SK-MEL-5 (cell line): ENCODE measurements around the gene REV3L. TPM values are rescaled to one million over a fixed set of nuclear protein-coding genes. Genes with fewer than 3 reads are reported as not detected.

ENCODE experiments used
- DNase-seq: peaks from one replicate; pipeline ENCODE4 v3.0.0-alpha.2; 2016; ENCODE audit warnings: low read depth, low spot score
- in situ Hi-C: cut with HindIII; loops from 2 replicates; pipeline ENCODE4 v1.10.0; 2016; ENCODE audit warnings: low sequenced_read_pairs, high pct_unique_total_duplicates, low pct_unique_long_range_greater_than_20kb
- total RNA-seq: library from RNA; depleted of rRNA; stranded (reverse); fragments of >200 nt; shearing (Covaris generic); gene quantifications from 2 replicates; pipeline ENCODE4 v1.2.3, GENCODE V29; 2014

The REV3L gene
- total RNA-seq, 1 experiment from 2014 or later, result 41.2 TPM

DNA sequence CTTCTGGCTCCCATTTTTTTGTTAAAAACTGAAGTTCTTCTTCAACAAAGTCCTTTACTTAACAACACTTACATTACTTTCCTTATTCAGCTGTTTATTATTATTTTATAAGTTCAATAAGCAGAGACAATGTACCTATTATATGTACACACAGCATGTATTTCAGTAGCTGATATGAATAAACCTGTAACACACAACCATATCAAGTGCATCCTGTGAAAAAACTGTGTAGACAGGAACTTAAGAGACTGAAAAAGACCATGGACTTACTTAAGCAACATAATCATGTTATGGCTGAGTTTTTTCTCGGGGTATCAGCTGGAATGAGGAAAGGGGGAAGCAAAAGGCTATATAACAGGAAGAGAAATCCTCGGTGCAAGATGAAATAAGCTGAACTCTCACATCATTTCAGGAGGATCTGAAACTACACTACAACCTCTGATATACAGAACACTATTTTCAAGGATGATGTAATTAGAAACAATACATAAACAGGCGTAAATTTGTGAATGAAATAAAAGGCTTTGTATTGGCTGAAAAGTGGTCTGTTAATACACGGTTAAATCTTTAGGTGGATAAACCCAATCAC lies 70.9 kb downstream of the REV3L start:
- DNase-seq, result no peak
- in situ Hi-C loops, result no loop called here

DNA sequence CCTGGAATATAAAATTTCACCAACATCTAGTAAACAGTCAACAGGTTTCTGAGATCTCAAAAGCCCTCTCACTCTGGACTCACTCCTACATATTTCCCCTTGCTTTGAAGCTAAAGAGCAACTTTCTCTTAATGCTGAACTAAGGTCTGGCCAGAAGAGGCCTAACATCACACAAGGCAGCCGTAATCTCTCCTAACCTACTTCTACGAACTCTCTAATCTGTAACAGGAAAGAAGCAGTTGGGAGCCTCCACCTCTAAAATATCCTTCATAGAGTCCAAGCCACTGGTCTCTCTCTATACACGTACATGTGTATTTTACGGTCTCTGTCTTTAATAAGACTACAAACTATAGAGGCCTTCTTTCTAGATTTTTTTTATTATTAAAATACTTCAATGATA lies 72.0 kb downstream of the REV3L start:
- in situ Hi-C loops, result no loop called here
- DNase-seq, result no peak

GRCh38 chr6:111410371-111410770 lies 72.6 kb downstream of the REV3L start:
- no peak for DNase-seq
- in situ Hi-C loops, result no loop called here

GRCh38 chr6:111409430-111409829 lies 73.6 kb downstream of the REV3L start:
- no peak for DNase-seq
- in situ Hi-C loops, result no loop called here

GRCh38 chr6:111407686-111408085 lies 75.3 kb downstream of the REV3L start:
- DNase-seq, result no peak
- in situ Hi-C loops, result no loop called here

DNA sequence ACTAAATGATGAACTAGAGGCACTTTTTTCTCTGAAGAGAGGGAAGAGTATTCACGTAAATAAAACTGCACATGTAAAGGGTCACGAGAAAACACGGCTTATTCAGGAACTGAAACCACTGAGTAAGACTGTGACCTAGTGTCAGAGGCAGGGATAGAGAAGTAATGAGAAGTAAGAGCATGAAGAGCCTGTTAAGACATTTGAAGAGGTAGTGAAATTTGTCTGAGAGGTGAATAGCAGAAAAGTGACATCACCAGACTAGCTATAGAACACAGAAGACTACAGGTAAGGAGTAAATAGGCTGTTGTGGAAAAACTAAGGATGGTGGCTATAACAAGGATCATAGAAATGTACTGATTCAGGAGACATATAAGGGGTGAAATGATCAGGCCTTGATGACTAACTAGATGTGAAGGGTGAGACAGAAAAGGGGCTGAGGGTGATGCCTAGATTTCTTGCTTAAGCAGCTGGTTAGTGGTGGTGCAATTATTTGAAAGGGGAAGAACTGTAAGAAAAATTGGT lies 76.8 kb downstream of the REV3L start:
- DNase-seq, result peak; percentile 71
- in situ Hi-C loops, result no loop called here

- in situ Hi-C loops, result no loop called here
Observed at GRCh38 chr6:111403388-111403787, 79.6 kb downstream of the REV3L start.

GRCh38 chr6:111399626-111400025 lies 83.4 kb downstream of the REV3L start:
- DNase-seq, result peak; percentile 67
- in situ Hi-C loops, result no loop called here

More at GRCh38 chr6:111403388-111403787, 79.6 kb downstream of the REV3L start:
- no peak for DNase-seq

GRCh38 chr6:111388681-111389080 lies 94.3 kb downstream of the REV3L start:
- in situ Hi-C loops, result no loop called here
- DNase-seq, result no peak

DNA sequence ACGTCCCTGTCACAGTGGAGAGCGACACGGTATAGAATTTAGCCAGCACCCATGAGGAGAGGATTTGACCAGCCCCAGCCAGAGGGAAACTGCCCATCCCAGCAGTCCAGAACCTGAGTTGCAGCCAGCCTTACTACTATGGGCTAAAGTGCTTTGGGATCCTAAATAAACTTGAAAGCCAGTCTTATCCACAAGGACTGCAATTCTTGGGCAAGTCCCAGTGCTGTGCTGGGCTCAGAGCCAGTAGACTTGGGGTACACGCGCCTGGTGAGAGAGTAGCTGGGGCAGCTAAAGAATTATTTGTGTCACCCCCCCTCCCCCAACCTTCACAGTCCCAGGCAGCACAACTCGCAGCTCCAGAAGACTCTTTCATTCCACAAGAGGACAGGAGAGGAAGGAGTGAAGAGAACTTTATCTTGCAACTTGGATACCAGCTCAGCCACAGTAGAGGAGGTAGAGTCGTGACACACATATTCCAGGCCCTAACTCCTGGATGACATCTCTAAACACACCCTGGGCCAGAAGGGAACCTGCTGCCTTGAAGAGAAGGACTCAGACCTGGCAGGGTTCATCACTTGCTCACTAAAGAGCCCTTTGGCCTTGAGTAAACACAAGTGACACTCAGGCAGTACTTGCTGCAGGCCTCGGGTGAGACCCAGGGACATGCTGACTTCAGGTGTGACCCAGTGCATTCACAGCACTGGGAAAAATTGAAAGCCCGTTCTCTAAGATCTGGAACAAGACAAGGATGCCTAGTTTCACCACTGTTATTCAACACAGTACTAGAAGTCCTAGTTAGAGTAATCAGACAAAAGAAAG lies 100.3 kb downstream of the REV3L start:
- DNase-seq, result no peak
- in situ Hi-C loops, result no loop called here

DNA sequence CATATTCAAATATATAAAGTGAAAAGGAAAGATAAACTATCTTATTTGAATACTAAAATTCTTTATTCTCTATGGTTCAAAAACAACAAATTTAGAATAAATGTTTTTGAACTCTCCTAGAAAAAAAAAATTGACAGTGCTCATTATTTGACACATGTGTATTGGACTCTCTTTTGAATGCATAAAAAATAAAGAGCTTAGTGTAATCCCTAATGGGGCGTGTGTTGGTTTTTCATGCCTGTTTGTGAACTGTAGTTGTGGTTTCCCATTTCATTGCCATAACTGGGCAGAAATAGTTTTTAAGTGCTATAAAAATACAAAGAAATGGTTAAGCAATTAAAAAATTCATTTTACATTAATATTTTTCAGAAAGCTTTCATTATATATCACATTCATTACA lies 101.3 kb downstream of the REV3L start:
- in situ Hi-C loops, result no loop called here
- no peak for DNase-seq

- DNase-seq, result no peak
- in situ Hi-C loops, result no loop called here
Observed at GRCh38 chr6:111381123-111381522, 101.9 kb downstream of the REV3L start.

- in situ Hi-C loops, result no loop called here
- no peak for DNase-seq
Observed at GRCh38 chr6:111379831-111380230, 103.2 kb downstream of the REV3L start.

GRCh38 chr6:111379302-111379701 lies 103.7 kb downstream of the REV3L start:
- DNase-seq, result no peak
- in situ Hi-C loops, result no loop called here

GRCh38 chr6:111377558-111378120 lies 105.4 kb downstream of the REV3L start:
- DNase-seq, result no peak
- in situ Hi-C loops, result no loop called here

- in situ Hi-C loops, result no loop called here
- no peak for DNase-seq
Observed at GRCh38 chr6:111367393-111368088, 115.5 kb downstream of the REV3L start.

DNA sequence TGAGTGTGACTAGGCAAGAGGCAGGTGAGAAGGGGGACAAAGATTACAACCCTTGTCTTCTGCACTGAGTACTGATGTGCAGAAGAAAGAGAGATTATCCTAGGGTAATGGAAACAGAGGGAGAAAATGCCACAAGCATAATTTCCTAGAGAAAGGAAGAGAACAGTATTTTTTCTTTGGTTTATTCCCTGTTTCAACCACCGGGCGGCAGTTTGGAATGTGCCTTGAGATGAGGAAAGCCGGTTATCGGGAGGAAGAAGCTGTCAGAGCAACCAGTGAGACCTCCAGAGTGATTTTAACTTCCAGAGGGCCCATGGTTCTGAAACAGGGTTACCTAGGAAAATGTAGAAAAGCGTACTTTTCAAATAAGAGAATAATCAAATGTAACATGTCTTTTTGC lies 121.4 kb downstream of the REV3L start:
- in situ Hi-C loops, result no loop called here
- DNase-seq, result peak; percentile 64

GRCh38 chr6:111358454-111358853 lies 124.6 kb downstream of the REV3L start:
- in situ Hi-C loops, result no loop called here

More at GRCh38 chr6:111358454-111358853, 124.6 kb downstream of the REV3L start:
- DNase-seq, result no peak
